OCI-LY1 (cell line): ENCODE results near the gene GTF3C5.

Experiments used
- H2AFZ ChIP-seq: fragments of 200-600 bp; sonication (generic), shearing (Covaris generic); 2 replicates; pipeline ENCODE4 v1.6.0; 2014; ENCODE audit warnings: antibody characterized with exemption, mild to moderate bottlenecking, low read length
- H3F3A ChIP-seq: fragments of 200-600 bp; sonication (generic), shearing (Covaris generic); 2 replicates; pipeline ENCODE4 v1.6.0; 2014; ENCODE audit warnings: mild to moderate bottlenecking, antibody characterized with exemption, low read length, moderate library complexity; ENCODE audit not compliant: insufficient read depth
- H3K27ac ChIP-seq: fragments of 200-600 bp; sonication (generic); 2 replicates; pipeline ENCODE4 v1.5.1; 2014; ENCODE audit warnings: low read length, mixed run types, mild to moderate bottlenecking, low read depth; ENCODE audit not compliant: poor library complexity, severe bottlenecking
- H3K27me3 ChIP-seq: fragments of 200-600 bp; sonication (generic); 2 replicates; pipeline ENCODE4 v1.6.0; 2014; ENCODE audit warnings: antibody characterized with exemption, mild to moderate bottlenecking, low read length, moderate library complexity; ENCODE audit not compliant: insufficient read depth
- H3K36me3 ChIP-seq: fragments of 200-600 bp; sonication (generic); 2 replicates; pipeline ENCODE4 v1.6.1; 2014; ENCODE audit warnings: mild to moderate bottlenecking, antibody characterized with exemption, low read length, moderate library complexity, mixed read lengths; ENCODE audit not compliant: insufficient read depth
- H3K4me1 ChIP-seq: fragments of 200-600 bp; sonication (generic); 2 replicates; pipeline ENCODE4 v1.5.1; 2014; ENCODE audit warnings: mild to moderate bottlenecking, low read length, moderate library complexity; ENCODE audit not compliant: insufficient read depth, severe bottlenecking
- H3K4me2 ChIP-seq: fragments of 200-600 bp; sonication (generic), shearing (Covaris generic); 2 replicates; pipeline ENCODE4 v1.6.1; 2014; ENCODE audit warnings: low read length
- H3K4me3 ChIP-seq: fragments of 200-600 bp; sonication (generic); 2 replicates; pipeline ENCODE4 v1.5.1; 2014; ENCODE audit warnings: low read length, low read depth, mild to moderate bottlenecking, mixed read lengths; ENCODE audit not compliant: poor library complexity, severe bottlenecking
- H3K79me2 ChIP-seq: fragments of 200-600 bp; shearing (Covaris generic); 2 replicates; pipeline ENCODE4 v1.6.1; 2016; ENCODE audit warnings: mixed run types, low read length, mixed read lengths; ENCODE audit not compliant: insufficient read depth
- H3K9ac ChIP-seq: fragments of 200-600 bp; sonication (generic), shearing (Covaris generic); 2 replicates; pipeline ENCODE4 v1.6.1; 2014; ENCODE audit warnings: mild to moderate bottlenecking, low read length, mixed read lengths
- H3K9me2 ChIP-seq: fragments of 200-600 bp; sonication (generic), shearing (Covaris generic); 2 replicates; pipeline ENCODE4 v1.6.1; 2014; ENCODE audit warnings: low read depth, mild to moderate bottlenecking, low read length, mixed read lengths
- H3K9me3 ChIP-seq: fragments of 200-600 bp; shearing (Covaris generic); 2 replicates; pipeline ENCODE4 v1.6.1; 2014; ENCODE audit warnings: low read length, mixed read lengths
- H4K20me1 ChIP-seq: fragments of 200-600 bp; sonication (generic), shearing (Covaris generic); 2 replicates; pipeline ENCODE4 v1.6.0; 2016; ENCODE audit warnings: mild to moderate bottlenecking, low read length; ENCODE audit not compliant: insufficient read depth
- CTCF ChIP-seq: fragments of 200-600 bp; sonication (generic), shearing (Covaris generic); IDR thresholded peaks from 2 replicates; pipeline ENCODE4 v1.5.1; 2017; ENCODE audit warnings: mild to moderate bottlenecking, antibody characterized with exemption, low read length, moderate library complexity, mixed read lengths
- EZH2 ChIP-seq: fragments of 200-600 bp; sonication (generic), shearing (Covaris generic); IDR thresholded peaks from 2 replicates; pipeline ENCODE4 v1.8.0; 2017; ENCODE audit warnings: borderline replicate concordance, mixed run types, mild to moderate bottlenecking, antibody characterized with exemption, low read length, moderate library complexity, mixed read lengths

Gene GTF3C5

GRCh38 chr9:133004091-133004998 is 26.5 kb upstream of the GTF3C5 start:
- H3K9me2 ChIP-seq: no peaks in the 10 kb centered on the region
- H3F3A ChIP-seq: no peaks in the 10 kb centered on the region
- H3K4me3 ChIP-seq: no peak overlapping the region
- no peaks in the 10 kb centered on the region for H4K20me1 ChIP-seq
- H3K27me3 ChIP-seq: peaks cover 4% of the 10 kb centered on the region; the same call in 1 of the 2 replicates
- H3K27ac ChIP-seq: no peak overlapping the region
- H3K4me2 ChIP-seq: no peak overlapping the region
- no peak overlapping the region for H2AFZ ChIP-seq
- no peaks in the 10 kb centered on the region for H3K4me1 ChIP-seq
- H3K79me2 ChIP-seq: no peaks in the 10 kb centered on the region
- H3K36me3 ChIP-seq: no peaks in the 10 kb centered on the region
- no peak overlapping the region for H3K9ac ChIP-seq
- no peaks in the 10 kb centered on the region for H3K9me3 ChIP-seq
- TF ChIP-seq CTCF (no peak), EZH2 (no peak)

- H3K9me2 ChIP-seq: no peaks in the 10 kb centered on the region
- no peaks in the 10 kb centered on the region for H3F3A ChIP-seq
- no peak overlapping the region for H3K4me3 ChIP-seq
- H3K27me3 ChIP-seq: no peaks in the 10 kb centered on the region
- H4K20me1 ChIP-seq: no peaks in the 10 kb centered on the region
- no peaks in the 10 kb centered on the region for H3K4me1 ChIP-seq
- H3K4me2 ChIP-seq: no peak overlapping the region
- no peaks in the 10 kb centered on the region for H3K36me3 ChIP-seq
- no peak for TF ChIP-seq EZH2
- H3K9me3 ChIP-seq: no peaks in the 10 kb centered on the region
- H3K27ac ChIP-seq: no peak overlapping the region
- no peaks in the 10 kb centered on the region for H3K79me2 ChIP-seq
- no peak overlapping the region for H3K9ac ChIP-seq
- no peak overlapping the region for H2AFZ ChIP-seq
These were observed 25.6 kb upstream of the GTF3C5 start for GRCh38 chr9:133004999-133005760.

GRCh38 chr9:133005957-133006356 is 24.8 kb upstream of the GTF3C5 start:
- Histone ChIP-seq H3K27me3 (no peaks in the 10 kb centered on the region), H3K4me1 (no peaks in the 10 kb centered on the region), H3K9me2 (no peaks in the 10 kb centered on the region), H4K20me1 (no peaks in the 10 kb centered on the region), H3F3A (no peaks in the 10 kb centered on the region), H3K9ac (no peak overlapping the region), H3K4me2 (no peak overlapping the region), H3K79me2 (no peaks in the 10 kb centered on the region), H3K36me3 (no peaks in the 10 kb centered on the region; the same call in 1 of the 2 replicates), H3K27ac (no peak overlapping the region), H3K9me3 (no peaks in the 10 kb centered on the region), H2AFZ (no peak overlapping the region), H3K4me3 (no peak overlapping the region)
- no peak for TF ChIP-seq EZH2
- TF ChIP-seq CTCF: no peak
